ENCODE measurements around the gene ADAM10.
"Not testable (repeated sequence)": the region's sequence is repeated elsewhere in the genome, so short reads cannot be mapped to it uniquely, and the experiment has no call there.

The ADAM10 gene

DNA sequence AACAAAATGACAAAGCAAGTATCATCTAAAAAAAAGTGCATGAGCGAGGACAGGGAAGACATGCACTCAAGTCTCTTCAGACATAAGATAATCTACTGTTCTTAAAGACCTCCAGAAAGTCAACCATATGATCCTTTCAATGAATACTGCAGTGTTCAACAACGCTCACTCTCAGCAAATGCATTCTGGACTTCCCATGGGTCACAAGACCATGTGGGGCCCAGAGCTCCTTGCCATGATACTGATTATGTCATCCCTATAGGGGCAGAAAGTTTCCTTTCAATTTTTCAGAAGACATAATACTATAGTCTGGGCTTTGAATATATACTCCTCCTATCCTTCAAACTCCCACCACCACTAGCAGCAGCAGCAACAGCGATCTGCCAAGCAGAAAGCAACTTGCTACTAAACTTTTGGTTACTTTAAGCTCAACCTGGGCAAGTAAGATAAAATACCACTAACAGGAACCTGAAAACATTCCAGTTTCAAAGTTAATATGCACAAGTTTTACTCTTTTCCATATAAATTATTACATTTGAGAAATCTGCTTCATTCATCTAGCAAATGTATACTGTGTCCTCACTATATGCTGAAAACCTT lies 143.5 kb downstream of the ADAM10 start:
- no peak for DNase-seq

DNA sequence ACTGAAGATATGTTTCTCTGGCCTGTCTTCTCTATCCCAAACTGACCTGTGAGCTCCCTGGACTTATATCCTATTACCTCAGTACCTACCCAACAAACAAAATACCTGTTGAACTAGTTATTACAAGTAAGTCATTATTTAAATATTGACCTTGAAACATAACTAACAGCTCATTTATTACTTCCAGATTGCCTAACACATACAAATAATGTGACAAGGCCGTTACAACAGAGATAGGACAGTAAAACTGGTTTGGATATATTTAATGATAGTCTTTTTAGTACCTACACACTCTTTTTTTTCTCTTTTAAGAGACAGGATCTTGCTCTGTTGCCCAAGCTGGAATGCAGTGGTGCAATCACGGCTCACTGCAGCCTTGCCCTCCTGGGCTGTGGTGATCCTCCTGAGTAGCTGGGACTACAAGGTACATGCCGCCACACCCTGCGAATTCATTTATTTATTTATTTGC lies 145.0 kb downstream of the ADAM10 start:
- no peak for DNase-seq

DNA sequence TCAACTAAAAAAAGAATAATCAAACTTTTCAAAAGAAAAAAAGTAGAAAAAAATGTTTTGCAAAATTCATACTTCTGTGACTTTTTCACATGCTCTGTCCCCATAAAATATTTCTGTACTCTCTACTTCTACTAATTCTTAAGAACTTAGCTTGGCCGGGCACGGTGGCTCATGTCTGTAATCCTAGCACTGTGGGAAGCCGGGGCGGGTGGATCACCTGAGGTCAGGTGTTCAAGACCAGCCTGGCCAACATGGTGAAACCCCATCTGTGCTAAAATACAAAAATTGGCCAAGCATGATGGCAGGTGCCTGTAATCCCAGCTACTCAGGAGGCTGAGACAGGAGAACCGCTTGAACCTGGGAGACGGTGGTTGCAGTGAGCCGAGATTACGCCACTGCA lies 145.6 kb downstream of the ADAM10 start:
- DNase-seq, result not testable (repeated sequence)

GRCh38 chr15:58602823-58603222 lies 146.7 kb downstream of the ADAM10 start:
- no peak for DNase-seq

DNA sequence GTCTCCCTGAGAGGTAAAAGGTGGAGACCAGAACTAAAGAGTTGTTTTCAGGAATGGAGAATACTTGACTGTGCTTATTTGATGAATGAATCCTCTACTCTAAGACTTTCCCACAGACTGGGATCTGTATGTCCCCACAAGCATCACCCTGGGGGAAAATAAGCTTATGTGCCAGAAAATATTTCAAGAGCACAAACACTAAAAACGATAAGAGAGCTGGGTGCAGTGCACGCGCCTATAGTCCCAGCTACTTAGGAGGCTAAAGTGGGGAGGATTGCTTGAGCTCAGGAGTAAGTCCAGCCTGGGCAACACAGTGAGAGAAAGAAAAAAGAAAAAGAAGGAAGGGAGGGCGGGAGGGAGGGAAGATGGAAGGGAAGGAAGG lies 150.7 kb downstream of the ADAM10 start:
- no peak for DNase-seq

GRCh38 chr15:58597943-58598828 lies 151.3 kb downstream of the ADAM10 start:
- DNase-seq, result no peak

GRCh38 chr15:58595516-58596263 lies 153.8 kb downstream of the ADAM10 start:
- no peak for DNase-seq

DNA sequence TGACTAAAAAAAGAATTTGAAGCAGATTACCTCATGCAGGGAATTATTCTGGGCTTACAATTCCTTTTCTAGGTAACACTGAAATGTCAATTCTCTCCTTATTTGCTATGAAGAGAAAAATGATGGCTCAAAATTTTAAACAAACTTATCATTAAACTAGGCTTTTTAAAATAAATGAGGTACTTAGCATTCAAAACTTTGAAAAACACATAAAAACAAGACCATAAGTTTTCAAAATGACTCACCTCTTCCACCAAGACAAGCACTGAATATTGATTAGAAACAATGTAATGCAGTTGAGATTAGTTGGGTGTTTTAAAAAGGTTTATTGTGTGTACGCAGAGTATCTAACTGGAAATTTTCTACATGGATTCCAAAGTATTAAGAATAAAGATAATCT lies 154.6 kb downstream of the ADAM10 start:
- no peak for DNase-seq

DNA sequence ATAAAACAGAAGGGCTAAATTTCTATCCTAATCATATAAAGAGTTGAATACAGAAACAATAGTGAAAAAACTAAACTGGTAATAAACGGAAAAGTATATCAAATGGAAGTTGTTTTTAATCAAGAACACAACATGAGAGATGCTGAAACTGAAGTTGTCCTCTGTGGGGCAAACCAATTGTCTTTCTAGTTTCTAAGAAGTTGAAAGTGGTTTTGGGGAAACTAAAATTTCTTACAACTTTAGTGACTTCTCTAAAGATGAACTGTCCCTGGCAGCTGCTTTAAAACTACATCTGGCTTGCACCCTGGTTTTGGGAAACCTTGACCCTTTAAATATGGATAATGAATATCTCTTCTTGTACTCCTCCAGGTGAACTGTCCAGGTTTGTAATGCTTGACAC lies 155.6 kb downstream of the ADAM10 start:
- no peak for DNase-seq

GRCh38 chr15:58590926-58591325 lies 158.6 kb downstream of the ADAM10 start:
- no peak for DNase-seq

- no peak for DNase-seq
Observed at GRCh38 chr15:58590236-58590635, 159.3 kb downstream of the ADAM10 start.

DNA sequence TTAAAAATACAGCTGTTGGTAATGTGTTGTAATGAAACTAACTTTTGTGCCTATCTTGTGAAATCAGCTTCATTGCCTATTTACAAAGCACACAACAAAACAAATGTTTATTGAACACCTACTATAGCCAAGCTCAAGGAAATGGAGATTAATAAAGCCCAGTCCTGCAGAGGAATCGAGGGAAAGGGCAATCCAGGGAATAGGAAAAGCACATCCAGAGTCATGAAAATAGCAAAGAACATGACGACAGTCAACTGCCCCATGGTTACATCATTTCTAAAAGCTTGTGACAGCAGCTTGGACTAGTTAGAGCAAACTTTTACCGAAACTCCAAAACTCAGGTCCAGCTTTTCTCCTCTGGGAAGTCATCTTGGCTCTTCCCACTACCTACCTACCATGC lies 160.5 kb downstream of the ADAM10 start:
- no peak for DNase-seq

- DNase-seq, result no peak
Observed at GRCh38 chr15:58588096-58588495, 161.4 kb downstream of the ADAM10 start.

DNA sequence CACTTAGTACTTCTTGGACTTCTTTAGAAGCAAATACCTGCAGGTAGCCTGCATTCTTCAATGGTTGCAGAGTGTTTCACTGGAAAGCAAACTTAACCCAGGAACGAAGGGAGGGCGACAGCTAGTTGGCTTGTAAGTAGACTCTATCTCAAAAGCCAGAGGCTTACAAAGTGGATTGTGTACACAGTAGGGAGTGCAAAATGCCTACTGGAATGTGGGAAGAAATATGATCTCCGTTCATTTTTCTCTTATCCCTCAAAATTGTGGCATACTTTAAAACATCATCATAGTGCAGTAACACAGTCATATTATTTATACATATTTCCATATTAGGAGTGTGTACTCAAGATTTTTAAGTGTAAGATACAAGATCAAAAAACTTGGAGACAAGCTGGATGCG lies 162.0 kb downstream of the ADAM10 start:
- DNase-seq, result no peak

- DNase-seq, result no peak
Observed at GRCh38 chr15:58585693-58586443, 163.6 kb downstream of the ADAM10 start.

DNA sequence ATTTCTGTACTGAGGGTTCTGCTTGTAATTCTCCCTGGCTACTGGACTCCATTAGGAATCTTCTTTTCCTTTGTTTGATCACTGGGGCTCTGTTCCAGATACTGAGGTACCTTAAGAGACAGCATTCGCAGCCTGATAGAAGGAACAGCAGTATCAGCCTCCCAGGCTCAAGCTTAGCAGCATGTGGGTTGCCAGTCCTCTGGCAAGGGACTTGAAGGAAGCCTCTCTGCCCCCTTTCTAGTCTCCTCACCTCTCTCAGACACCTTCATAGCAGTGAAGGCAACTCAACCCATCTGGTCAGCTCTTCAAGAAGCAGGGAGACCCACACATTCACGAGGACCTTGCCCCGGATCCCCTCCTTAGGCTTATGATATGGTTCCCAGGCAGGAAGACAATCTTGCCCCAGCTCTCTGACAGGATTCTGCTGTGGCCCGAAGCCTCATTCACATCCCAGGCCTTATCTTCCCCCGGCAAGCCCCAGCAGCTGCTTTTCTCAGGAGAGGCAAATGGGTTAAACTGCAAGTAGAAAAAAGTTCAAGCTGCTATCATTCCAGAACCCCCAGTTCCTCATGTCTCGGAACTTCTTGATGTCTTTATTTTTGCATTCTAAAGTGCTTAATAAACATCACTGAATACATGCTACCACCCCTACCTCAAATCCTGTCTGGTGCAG lies 164.6 kb downstream of the ADAM10 start:
- no peak for DNase-seq

DNA sequence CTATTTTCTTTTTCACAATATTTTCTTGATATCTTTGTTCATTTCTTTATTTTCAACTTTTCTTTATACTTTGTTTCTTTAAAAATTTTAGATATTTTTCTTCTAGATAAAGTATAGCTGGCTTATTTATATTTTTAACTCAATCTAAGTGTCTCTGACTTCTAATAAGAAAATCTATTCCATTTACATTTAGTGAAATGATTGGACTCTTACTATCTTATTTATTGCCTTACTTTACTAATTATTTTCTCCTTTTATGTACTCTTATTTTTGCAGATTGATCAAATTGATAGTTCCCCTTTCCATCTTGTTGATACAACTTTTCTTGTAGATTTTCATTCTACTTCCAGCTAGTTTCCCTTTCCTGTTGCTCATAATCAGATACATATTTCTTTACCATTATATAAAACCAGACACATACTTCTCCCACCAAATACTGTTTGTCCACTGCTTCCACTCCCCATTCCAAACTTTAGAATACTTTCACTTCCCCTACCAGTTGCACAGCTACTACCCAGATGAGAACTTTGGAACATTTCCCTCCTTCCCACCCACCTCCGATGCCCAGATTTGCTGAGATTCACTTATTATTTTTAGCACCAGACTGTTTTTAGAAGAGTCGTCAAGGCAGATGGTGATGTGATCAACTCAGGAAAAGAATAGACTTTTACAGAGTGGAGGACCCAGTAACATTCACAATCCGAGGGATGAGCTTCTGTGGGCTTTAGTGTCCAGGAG lies 166.2 kb downstream of the ADAM10 start:
- DNase-seq, result no peak

GRCh38 chr15:58582160-58582559 lies 167.3 kb downstream of the ADAM10 start:
- DNase-seq, result no peak

- no peak for DNase-seq
Observed at GRCh38 chr15:58576657-58577056, 172.8 kb downstream of the ADAM10 start.

DNA sequence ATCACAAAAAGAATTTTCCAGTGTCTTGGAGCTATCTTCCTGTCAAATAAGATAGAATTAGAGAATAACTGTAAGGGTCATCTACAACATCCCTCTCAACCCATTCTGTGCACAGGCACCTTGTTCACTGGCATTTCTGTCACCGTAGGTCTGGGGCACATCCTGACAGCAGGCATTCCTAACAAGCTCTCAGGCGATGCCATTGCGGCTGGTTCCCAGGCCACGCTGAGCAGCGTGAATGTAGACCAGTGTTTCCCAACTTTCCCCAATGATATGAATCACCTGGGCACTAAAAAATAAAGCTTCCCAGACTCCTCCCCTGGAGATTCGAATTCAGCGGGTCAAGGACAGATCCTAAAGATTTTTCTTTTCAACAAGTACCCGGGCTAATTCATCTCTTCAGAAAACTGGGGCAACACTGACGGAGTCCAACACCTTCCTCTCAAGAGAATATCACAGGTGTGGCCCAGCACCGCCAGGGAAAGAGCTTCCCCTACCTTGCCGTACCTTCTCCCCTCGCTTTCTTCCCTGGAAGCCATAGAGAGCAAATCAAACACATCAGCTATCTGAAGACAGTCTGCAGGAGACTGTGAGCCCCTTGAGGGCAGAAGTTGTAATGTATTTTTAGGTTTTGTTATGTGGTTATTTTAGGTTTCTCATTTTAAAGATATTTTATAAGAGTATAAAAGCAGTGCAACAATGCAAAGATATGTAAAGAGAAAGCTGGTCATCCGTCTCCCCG lies 174.3 kb downstream of the ADAM10 start:
- no peak for DNase-seq

DNA sequence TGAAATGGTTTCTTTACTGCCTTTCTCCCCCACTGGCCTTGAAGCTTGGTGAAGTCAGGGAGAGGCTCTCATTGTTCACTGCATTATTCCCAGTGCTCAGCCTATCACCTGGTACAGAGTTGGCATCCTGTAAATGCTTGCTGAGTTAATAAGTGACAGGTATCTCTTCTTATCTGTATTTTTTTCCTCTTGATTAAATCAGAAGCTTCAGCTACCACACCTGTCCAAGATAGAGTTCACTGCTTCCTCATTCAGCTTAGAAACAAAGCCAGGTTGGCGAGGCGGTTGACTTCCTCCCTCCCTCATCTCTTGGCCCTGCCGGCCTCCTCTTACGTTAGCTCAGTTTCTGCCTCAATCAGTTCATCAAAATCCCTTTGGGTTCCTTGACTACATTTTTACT lies 174.9 kb downstream of the ADAM10 start:
- no peak for DNase-seq

Data from NCI-H1092 (cell line).